WTC11 (cell line): ENCODE measurements around the gene CENPS. TPM values are rescaled to one million over a fixed set of nuclear protein-coding genes. Genes with fewer than 3 reads are reported as not detected.
"Not testable (repeated sequence)": the region's sequence is repeated elsewhere in the genome, so short reads cannot be mapped to it uniquely, and the experiment has no call there.

ENCODE experiments used
- ATAC-seq: fragments of 200-7000 bp; cut with Tn5 transposase; 2 replicates; pipeline ENCODE4 v1.10.0; 2021; ENCODE audit warnings: mild to moderate bottlenecking, moderate library complexity
- CTCF ChIA-PET: fragments of 300-600 bp; sonication (Branson Sonifier 250); formaldehyde crosslinking; loops from one replicate; lab custom pipeline; 2021; ENCODE audit warnings: antibody characterized with exemption; lab: Charles Lee
- POLR2A ChIA-PET: fragments of 350-600 bp; sonication (Branson Sonifier 250); formaldehyde crosslinking; loops from one replicate; lab custom pipeline; 2021; ENCODE audit warnings: antibody characterized with exemption; lab: Charles Lee
- DNase-seq: peaks from one replicate; pipeline ENCODE4 v3.0.0; 2021; ENCODE audit warnings: low spot score
- H3K27ac Mint-ChIP-seq: 2 replicates; pipeline ENCODE4 v1.8.0; 2021; ENCODE audit warnings: mixed read lengths
- H3K27me3 Mint-ChIP-seq: 2 replicates; pipeline ENCODE4 v1.8.0; 2021; ENCODE audit warnings: low read depth, mild to moderate bottlenecking, moderate library complexity, mixed read lengths
- H3K36me3 Mint-ChIP-seq: 2 replicates; pipeline ENCODE4 v1.8.0; 2021; ENCODE audit warnings: mixed read lengths
- H3K4me1 Mint-ChIP-seq: 2 replicates; pipeline ENCODE4 v1.8.0; 2022; ENCODE audit warnings: mixed read lengths
- H3K4me3 Mint-ChIP-seq: 2 replicates; pipeline ENCODE4 v1.8.0; 2021; ENCODE audit warnings: mild to moderate bottlenecking, moderate library complexity, mixed read lengths
- H3K9me3 Mint-ChIP-seq: 2 replicates; pipeline ENCODE4 v1.8.0; 2021; ENCODE audit warnings: mixed read lengths
- ATF1 ChIP-seq: sonication (generic); formaldehyde crosslinking; IDR thresholded peaks from 2 replicates; pipeline ENCODE4 v1.8.1; 2023; ENCODE audit warnings: mild to moderate bottlenecking, moderate library complexity, missing genetic modification reagents
- CBFB ChIP-seq: sonication (generic); formaldehyde crosslinking; IDR thresholded peaks from 2 replicates; pipeline ENCODE4 v1.8.1; 2022; ENCODE audit warnings: mild to moderate bottlenecking, low read depth, missing genetic modification reagents
- ELF4 ChIP-seq: sonication (generic); formaldehyde crosslinking; IDR thresholded peaks from 2 replicates; pipeline ENCODE4 v1.8.1; 2022; ENCODE audit warnings: low read depth, mild to moderate bottlenecking, moderate library complexity, missing genetic modification reagents
- ESRRA ChIP-seq: sonication (generic); formaldehyde crosslinking; IDR thresholded peaks from 2 replicates; pipeline ENCODE4 v1.8.1; 2022; ENCODE audit warnings: mild to moderate bottlenecking, missing genetic modification reagents, borderline replicate concordance
- FOXJ3 ChIP-seq: sonication (generic); formaldehyde crosslinking; IDR thresholded peaks from 2 replicates; pipeline ENCODE4 v1.9.0; 2021; ENCODE audit warnings: missing genetic modification reagents, mild to moderate bottlenecking, borderline replicate concordance
- GRHL2 ChIP-seq: fragments of 250-450 bp; sonication (Bioruptor Pico); IDR thresholded peaks from 2 replicates; pipeline ENCODE4 v1.8.0; 2022; ENCODE audit warnings: mild to moderate bottlenecking, moderate library complexity; ENCODE audit not compliant: insufficient replicate concordance, severe bottlenecking
- IRF1 ChIP-seq: sonication (generic); formaldehyde crosslinking; IDR thresholded peaks from 2 replicates; pipeline ENCODE4 v1.8.0; 2023; ENCODE audit warnings: missing genetic modification reagents
- KAT7 ChIP-seq: sonication (generic); formaldehyde crosslinking; IDR thresholded peaks from 2 replicates; pipeline ENCODE4 v1.8.1; 2023; ENCODE audit warnings: missing genetic modification reagents, mild to moderate bottlenecking, borderline replicate concordance
- NFATC4 ChIP-seq: fragments of 250-450 bp; sonication (Bioruptor Pico); IDR thresholded peaks from 2 replicates; pipeline ENCODE4 v1.9.0; 2021; ENCODE audit warnings: mild to moderate bottlenecking
- NR1H2 ChIP-seq: sonication (generic); formaldehyde crosslinking; IDR thresholded peaks from 2 replicates; pipeline ENCODE4 v1.9.0; 2021; ENCODE audit warnings: mild to moderate bottlenecking, moderate library complexity, missing genetic modification reagents
- OVOL2 ChIP-seq: fragments of 250-450 bp; sonication (Bioruptor Pico); IDR thresholded peaks from 2 replicates; pipeline ENCODE4 v1.9.0; 2021; ENCODE audit warnings: mild to moderate bottlenecking, borderline replicate concordance
- PRRX2 ChIP-seq: fragments of 250-450 bp; sonication (Bioruptor Pico); IDR thresholded peaks from 2 replicates; pipeline ENCODE4 v1.8.0; 2021; ENCODE audit warnings: mild to moderate bottlenecking
- TEAD1 ChIP-seq: sonication (generic); formaldehyde crosslinking; IDR thresholded peaks from 2 replicates; pipeline ENCODE4 v1.8.0; 2022; ENCODE audit warnings: mild to moderate bottlenecking, missing genetic modification reagents
- TEAD4 ChIP-seq: sonication (generic); formaldehyde crosslinking; IDR thresholded peaks from 2 replicates; pipeline ENCODE4 v1.8.0; 2022; ENCODE audit warnings: mild to moderate bottlenecking, missing genetic modification reagents
- TP53 ChIP-seq: sonication (generic); formaldehyde crosslinking; IDR thresholded peaks from 2 replicates; pipeline ENCODE4 v1.8.1; 2023; ENCODE audit warnings: mild to moderate bottlenecking, missing genetic modification reagents
- ZBTB43 ChIP-seq: sonication (generic); formaldehyde crosslinking; IDR thresholded peaks from 2 replicates; pipeline ENCODE4 v1.8.1; 2023; ENCODE audit warnings: mild to moderate bottlenecking, missing genetic modification reagents
- ZNF671 ChIP-seq: fragments of 250-450 bp; sonication (Bioruptor Pico); IDR thresholded peaks from 2 replicates; pipeline ENCODE4 v1.8.0; 2021; ENCODE audit warnings: mild to moderate bottlenecking
- ZSCAN18 ChIP-seq: fragments of 250-450 bp; sonication (Bioruptor Pico); IDR thresholded peaks from 2 replicates; pipeline ENCODE4 v2.1.2; 2022; ENCODE audit warnings: mild to moderate bottlenecking, moderate library complexity
- total RNA-seq: library from RNA; stranded (reverse); gene quantifications from 3 replicates; pipeline ENCODE4 v1.2.3, GENCODE V29; 2021
- TF ChIP-seq, protein P1 (sequence below): fragments of 250-450 bp; sonication (Bioruptor Pico); conservative IDR thresholded peaks from 2 replicates; pipeline ENCODE4 v1.9.0; 2021; ENCODE audit warnings: mild to moderate bottlenecking
- TF ChIP-seq, protein P2 (sequence below): sonication (generic); formaldehyde crosslinking; IDR thresholded peaks from 2 replicates; pipeline ENCODE4 v1.8.0; 2022; ENCODE audit warnings: mild to moderate bottlenecking, missing genetic modification reagents
- TF ChIP-seq, protein P3 (sequence below): sonication (generic); formaldehyde crosslinking; IDR thresholded peaks from 2 replicates; pipeline ENCODE4 v1.8.1; 2023; ENCODE audit warnings: mild to moderate bottlenecking, missing genetic modification reagents, moderate library complexity
- TF ChIP-seq, protein P4 (sequence below): fragments of 250-450 bp; sonication (Bioruptor Pico); IDR thresholded peaks from 2 replicates; pipeline ENCODE4 v1.9.0; 2021; ENCODE audit warnings: moderate library complexity, mild to moderate bottlenecking, inconsistent platforms, borderline replicate concordance
- TF ChIP-seq, protein P5 (sequence below): sonication (generic); formaldehyde crosslinking; IDR thresholded peaks from 2 replicates; pipeline ENCODE4 v1.8.0; 2022; ENCODE audit warnings: mild to moderate bottlenecking, missing genetic modification reagents

Gene CENPS
- total RNA-seq, 1 experiment from 2014 or later, result 13.8 TPM

- TF ChIP-seq, protein P1, sequence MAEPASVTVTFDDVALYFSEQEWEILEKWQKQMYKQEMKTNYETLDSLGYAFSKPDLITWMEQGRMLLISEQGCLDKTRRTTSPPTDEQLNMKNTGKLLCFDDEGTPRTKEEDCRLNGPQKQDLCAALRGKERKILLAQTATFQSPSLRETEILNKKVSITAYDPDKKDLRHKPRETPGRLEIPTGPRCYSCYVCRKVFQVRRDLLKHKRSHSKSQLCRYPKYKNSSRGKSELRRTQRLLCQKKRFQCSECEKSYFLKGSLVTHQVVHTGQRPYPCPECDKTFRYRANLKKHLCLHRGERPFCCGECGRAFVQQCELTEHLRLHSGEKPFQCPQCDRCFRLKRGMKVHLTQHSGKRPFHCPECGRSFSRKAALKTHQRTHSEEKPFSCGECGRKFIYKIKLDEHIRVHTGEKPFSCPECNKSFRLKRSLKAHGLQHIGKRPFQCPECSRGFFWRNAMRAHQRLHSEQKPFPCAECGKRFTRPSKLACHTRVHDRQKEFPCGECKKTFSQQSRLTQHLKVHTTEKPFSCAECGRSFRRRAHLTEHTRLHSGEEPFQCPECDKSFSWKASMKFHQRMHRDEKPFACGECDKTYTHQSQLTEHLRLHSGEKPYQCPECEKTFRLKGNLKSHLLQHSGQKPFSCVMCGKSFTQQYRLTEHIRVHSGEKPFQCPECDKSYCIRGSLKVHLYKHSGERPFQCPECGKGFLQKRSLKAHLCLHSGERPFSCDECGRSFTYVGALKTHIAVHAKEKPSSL (CRISPR knock-in tag), result no peak
- TF ChIP-seq OVOL2 (CRISPR knock-in tag) (no peak), NFATC4 (CRISPR knock-in tag) (no peak)
- TF ChIP-seq, all 79 proteins: peak for 0
Observed at GRCh38 chr1:10473145-10473765, 43.0 kb downstream of the CENPS start (continued).

- CTCF ChIA-PET, DNase-seq, ATAC-seq, H3K9me3 Mint-ChIP-seq, POLR2A ChIA-PET, H3K36me3 Mint-ChIP-seq, H3K27me3 Mint-ChIP-seq: not testable (repeated sequence)
- H3K4me1 Mint-ChIP-seq, result peaks cover 24% of the 10 kb centered on the region
- peak overlapping the region; percentile 85 for H3K27ac Mint-ChIP-seq
- peak overlapping the region; percentile 98 for H3K4me3 Mint-ChIP-seq
Observed at GRCh38 chr1:10474309-10474612, 44.0 kb downstream of the CENPS start.

- ATAC-seq, result peak; percentile 86
- CTCF ChIA-PET, result interaction anchor here (0.9 to 1.3 kb wide), 2 partner anchors 19 to 45 kb away, joined by 4 read pairs; partner anchors contain the start of gene CENPS
- H3K27ac Mint-ChIP-seq, result peak within 1 kb of the TSS; percentile 97
- TF ChIP-seq IRF1 (CRISPR knock-in tag) (no peak), ESRRA (CRISPR knock-in tag) (0 out of 2 replicates have a peak, but pooled peaks have one; percentile 59), CBFB (CRISPR knock-in tag) (no peak), ATF1 (no peak), ZNF671 (no peak), FOXJ3 (no peak), TEAD4 (0 out of 2 replicates have a peak, but pooled peaks have one; percentile 18), TP53 (CRISPR knock-in tag) (no peak), NR1H2 (CRISPR knock-in tag) (no peak), ELF4 (CRISPR knock-in tag) (no peak), GRHL2 (no peak), ZBTB43 (CRISPR knock-in tag) (peak; percentile 77; the same call in 1 of the 2 replicates), ZSCAN18 (CRISPR knock-in tag) (no peak), PRRX2 (CRISPR knock-in tag) (no peak), TEAD1 (CRISPR knock-in tag) (no peak), KAT7 (CRISPR knock-in tag) (0 out of 2 replicates have a peak, but pooled peaks have one; percentile 89)
- TF ChIP-seq, protein P2, sequence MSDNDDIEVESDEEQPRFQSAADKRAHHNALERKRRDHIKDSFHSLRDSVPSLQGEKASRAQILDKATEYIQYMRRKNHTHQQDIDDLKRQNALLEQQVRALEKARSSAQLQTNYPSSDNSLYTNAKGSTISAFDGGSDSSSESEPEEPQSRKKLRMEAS (CRISPR knock-in tag), result peak; percentile 46; the same call in 1 of the 2 replicates
- TF ChIP-seq, protein P3, sequence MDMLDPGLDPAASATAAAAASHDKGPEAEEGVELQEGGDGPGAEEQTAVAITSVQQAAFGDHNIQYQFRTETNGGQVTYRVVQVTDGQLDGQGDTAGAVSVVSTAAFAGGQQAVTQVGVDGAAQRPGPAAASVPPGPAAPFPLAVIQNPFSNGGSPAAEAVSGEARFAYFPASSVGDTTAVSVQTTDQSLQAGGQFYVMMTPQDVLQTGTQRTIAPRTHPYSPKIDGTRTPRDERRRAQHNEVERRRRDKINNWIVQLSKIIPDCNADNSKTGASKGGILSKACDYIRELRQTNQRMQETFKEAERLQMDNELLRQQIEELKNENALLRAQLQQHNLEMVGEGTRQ (CRISPR knock-in tag), result peak; percentile 88
- TF ChIP-seq, protein P4, sequence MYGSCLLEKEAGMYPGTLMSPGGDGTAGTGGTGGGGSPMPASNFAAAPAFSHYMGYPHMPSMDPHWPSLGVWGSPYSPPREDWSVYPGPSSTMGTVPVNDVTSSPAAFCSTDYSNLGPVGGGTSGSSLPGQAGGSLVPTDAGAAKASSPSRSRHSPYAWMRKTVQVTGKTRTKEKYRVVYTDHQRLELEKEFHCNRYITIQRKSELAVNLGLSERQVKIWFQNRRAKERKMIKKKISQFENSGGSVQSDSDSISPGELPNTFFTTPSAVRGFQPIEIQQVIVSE (CRISPR knock-in tag), result no peak
- TF ChIP-seq, protein P5, sequence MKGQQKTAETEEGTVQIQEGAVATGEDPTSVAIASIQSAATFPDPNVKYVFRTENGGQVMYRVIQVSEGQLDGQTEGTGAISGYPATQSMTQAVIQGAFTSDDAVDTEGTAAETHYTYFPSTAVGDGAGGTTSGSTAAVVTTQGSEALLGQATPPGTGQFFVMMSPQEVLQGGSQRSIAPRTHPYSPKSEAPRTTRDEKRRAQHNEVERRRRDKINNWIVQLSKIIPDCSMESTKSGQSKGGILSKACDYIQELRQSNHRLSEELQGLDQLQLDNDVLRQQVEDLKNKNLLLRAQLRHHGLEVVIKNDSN (CRISPR knock-in tag), result peak; percentile 78; the same call in 1 of the 2 replicates
Observed at GRCh38 chr1:10474613-10475507, 44.6 kb downstream of the CENPS start, which contains the start of gene PEX14. TSS of gene PEX14 (plus strand) at chr1:10474950. CDS start at chr1:10474967, 17 bp downstream.

More at GRCh38 chr1:10474613-10475507, 44.6 kb downstream of the CENPS start, which contains the start of gene PEX14:
- Mint-ChIP-seq H3K36me3 (peaks cover 6% of the 10 kb centered on the region; the same call in 1 of the 2 replicates), H3K4me1 (peaks cover 24% of the 10 kb centered on the region), H3K27me3 (no peaks in the 10 kb centered on the region), H3K4me3 (peak within 1 kb of the TSS; percentile 98), H3K9me3 (no peaks in the 10 kb centered on the region)
- peak; percentile 94 for DNase-seq
- POLR2A ChIA-PET, result interaction anchor here (1.0 kb wide), 1 partner anchor 20 kb away, joined by 3 read pairs; no protein-coding TSS in a partner anchor
